Renal cortical epithelial cell (primary cell): Measurements from ENCODE around the gene GAMT. TPM values are rescaled to one million over a fixed set of nuclear protein-coding genes. Genes with fewer than 3 reads are reported as not detected.
"Not testable (repeated sequence)": the region's sequence is repeated elsewhere in the genome, so short reads cannot be mapped to it uniquely, and the experiment has no call there.

Source experiments
- DNase-seq: peaks from one replicate; pipeline ENCODE4 v3.0.0-alpha.2; 2011; ENCODE audit warnings: low read depth
- total RNA-seq: library from RNA; depleted of rRNA; stranded (reverse); fragments of >200 nt; gene quantifications from 2 replicates; pipeline ENCODE4 v1.2.3, GENCODE V29; 2014

Gene GAMT
- total RNA-seq, 1 donor from 2014 or later, result 15.4 TPM

GRCh38 chr19:1433119-1434039, 32.0 kb upstream of the GAMT start:
- no peak for DNase-seq

- DNase-seq, result no peak
Measured at GRCh38 chr19:1432507-1432887, 31.2 kb upstream of the GAMT start.

GRCh38 chr19:1431759-1432506, 30.6 kb upstream of the GAMT start:
- DNase-seq, result no peak

- no peak for DNase-seq
Measured at GRCh38 chr19:1430246-1430645, 28.9 kb upstream of the GAMT start.

GRCh38 chr19:1429750-1430149, 28.4 kb upstream of the GAMT start:
- no peak for DNase-seq

- no peak for DNase-seq
Measured at GRCh38 chr19:1428738-1429391, 27.5 kb upstream of the GAMT start.

- no peak for DNase-seq
Measured at GRCh38 chr19:1427221-1427920, 26.0 kb upstream of the GAMT start.

GRCh38 chr19:1426736-1427135, 25.4 kb upstream of the GAMT start:
- DNase-seq, result no peak

- DNase-seq, result no peak
Measured at GRCh38 chr19:1425902-1426301, 24.6 kb upstream of the GAMT start.

- no peak for DNase-seq
Measured at GRCh38 chr19:1425102-1425837, 23.9 kb upstream of the GAMT start.

- no peak for DNase-seq
Measured at GRCh38 chr19:1424192-1424955, 23.0 kb upstream of the GAMT start.

- DNase-seq, result no peak
Measured at GRCh38 chr19:1423436-1424191, 22.3 kb upstream of the GAMT start.

GRCh38 chr19:1422943-1423342, 21.6 kb upstream of the GAMT start:
- DNase-seq, result no peak

GRCh38 chr19:1422360-1422759, 21.0 kb upstream of the GAMT start:
- DNase-seq, result no peak

- DNase-seq, result no peak
Measured at GRCh38 chr19:1421958-1422305, 20.6 kb upstream of the GAMT start.

GRCh38 chr19:1421218-1421957, 20.0 kb upstream of the GAMT start:
- no peak for DNase-seq

GRCh38 chr19:1420590-1420989, 19.2 kb upstream of the GAMT start:
- DNase-seq, result no peak

- DNase-seq, result not testable (repeated sequence)
Measured at GRCh38 chr19:1420085-1420484, 18.7 kb upstream of the GAMT start.
